Keratinocyte (primary cell): ENCODE results near the gene TMA7B.

Experiments
- CTCF ChIP-seq, 3 experiments: IDR thresholded peaks in 1 of 3; conservative IDR thresholded peaks in 1 of 3; optimal IDR thresholded peaks in 1 of 3; 2 replicates in 2 of 3; 3 replicates in 1 of 3; pipeline versions ENCODE3 to v1.5.1; 2011; ENCODE audit warnings: low read length in 3 of 3, mild to moderate bottlenecking in 3 of 3, moderate library complexity in 2 of 3, control low read depth in 1 of 3, inconsistent platforms in 1 of 3; ENCODE audit not compliant: insufficient read depth in 2 of 3; ENCODE audit errors: extremely low read depth in 1 of 3
- EZH2 ChIP-seq: IDR thresholded peaks from one replicate; pipeline ENCODE4 v1.6.1; 2012; ENCODE audit warnings: inconsistent platforms, mild to moderate bottlenecking, low read length, moderate library complexity

GRCh38 chr22:39980596-39980995, 20.4 kb downstream of the TMA7B start:
- no peak for TF ChIP-seq CTCF (optimal IDR thresholded peaks at IDR 0.05 in 1 of 3, IDR thresholded peaks at IDR 0.05 in 1 of 3, conservative IDR thresholded peaks at IDR 0.05 in 1 of 3; ENCODE audit: extremely low read depth in 1 of 3, insufficient read depth in 2 of 3, low read length in 3 of 3)
- TF ChIP-seq EZH2: no peak
